ENCODE results near the gene MAGEA9. TPM values are rescaled to one million over a fixed set of nuclear protein-coding genes. Genes with fewer than 3 reads are reported as not detected.

The MAGEA9 gene
- total and polyA plus RNA-seq, 2 donors (not counting 3 experiments of a cell fraction or from before 2014, with no cell fraction given): not detected

DNA sequence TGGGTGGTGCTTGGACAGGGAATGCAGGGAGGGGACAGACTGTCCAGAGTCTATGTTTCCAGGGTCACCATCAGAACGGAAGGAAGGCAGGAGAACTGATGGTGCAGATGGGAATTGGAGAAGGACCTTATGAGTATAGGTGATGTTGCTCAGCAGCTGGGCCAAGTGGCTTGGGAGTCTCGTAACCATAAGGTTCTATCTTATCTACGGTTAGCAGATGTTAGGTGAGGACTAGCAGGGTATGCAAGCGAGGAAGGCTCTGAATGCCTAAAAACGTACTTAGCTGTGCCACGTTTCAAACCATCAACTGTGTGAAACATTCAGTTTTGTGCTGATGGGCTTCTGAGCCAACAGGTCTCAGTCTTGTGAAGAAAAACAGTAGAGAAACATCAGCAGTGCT is 22.4 kb downstream of the MAGEA9 start:
- H3K79me2 ChIP-seq (ENCODE audit: control insufficient read depth, insufficient read depth, low read length): no peaks in the 10 kb centered on the region
- no peaks in the 10 kb centered on the region for H3K36me3 ChIP-seq (ENCODE audit: control insufficient read depth in 2 of 2, extremely low read depth in 1 of 2, insufficient read depth in 2 of 2, low read length in 2 of 2)
- no peak overlapping the region for H3K4me3 ChIP-seq (replicated peaks in 1 of 3; ENCODE audit: insufficient read depth in 1 of 3, low read depth in 1 of 3, low read length in 3 of 3)
- H3K4me1 ChIP-seq (ENCODE audit: control insufficient read depth, extremely low read depth, insufficient read depth, low read length): no peaks in the 10 kb centered on the region
- ChIA-PET POLR2A (no interaction called here), CTCF (no interaction called here)
- dilution Hi-C loops (cut with MboI; ENCODE audit: extremely low pct_ligation_motif_present, low sequenced_read_pairs): no loop called here
- no peak overlapping the region for H3K4me2 ChIP-seq (ENCODE audit: insufficient read depth, low read length)
- H3K9me3 ChIP-seq (replicated peaks; ENCODE audit: control insufficient read depth, insufficient read depth, low read length): no peaks in the 10 kb centered on the region
- no peak overlapping the region for H3K27ac ChIP-seq (ENCODE audit: insufficient read depth, low read depth, low read length)
- DNase-seq (ENCODE audit: low read depth, low spot score) (no peak), FAIRE-seq (peak; percentile 4)
- intact Hi-C loops (cut with micrococcal nuclease): no loop called here
- no peak overlapping the region for H2AFZ ChIP-seq (ENCODE audit: low read depth, low read length)
- no peaks in the 10 kb centered on the region for H4K20me1 ChIP-seq (replicated peaks; ENCODE audit: control insufficient read depth, extremely low read depth, insufficient read depth, low read length)
- H3K9me1 ChIP-seq (replicated peaks; ENCODE audit: control insufficient read depth, extremely low read depth, insufficient read depth, low read length): no peaks in the 10 kb centered on the region
- no peak overlapping the region for H3K9ac ChIP-seq (replicated peaks; ENCODE audit: extremely low read depth, insufficient read depth, low read length)
- no peaks in the 10 kb centered on the region for H3K27me3 ChIP-seq (ENCODE audit: control insufficient read depth in 2 of 2, insufficient read depth in 2 of 2, low read length in 2 of 2)
- no TSS peak for BruUV-seq (replicated peaks)
- TF ChIP-seq, protein P1, sequence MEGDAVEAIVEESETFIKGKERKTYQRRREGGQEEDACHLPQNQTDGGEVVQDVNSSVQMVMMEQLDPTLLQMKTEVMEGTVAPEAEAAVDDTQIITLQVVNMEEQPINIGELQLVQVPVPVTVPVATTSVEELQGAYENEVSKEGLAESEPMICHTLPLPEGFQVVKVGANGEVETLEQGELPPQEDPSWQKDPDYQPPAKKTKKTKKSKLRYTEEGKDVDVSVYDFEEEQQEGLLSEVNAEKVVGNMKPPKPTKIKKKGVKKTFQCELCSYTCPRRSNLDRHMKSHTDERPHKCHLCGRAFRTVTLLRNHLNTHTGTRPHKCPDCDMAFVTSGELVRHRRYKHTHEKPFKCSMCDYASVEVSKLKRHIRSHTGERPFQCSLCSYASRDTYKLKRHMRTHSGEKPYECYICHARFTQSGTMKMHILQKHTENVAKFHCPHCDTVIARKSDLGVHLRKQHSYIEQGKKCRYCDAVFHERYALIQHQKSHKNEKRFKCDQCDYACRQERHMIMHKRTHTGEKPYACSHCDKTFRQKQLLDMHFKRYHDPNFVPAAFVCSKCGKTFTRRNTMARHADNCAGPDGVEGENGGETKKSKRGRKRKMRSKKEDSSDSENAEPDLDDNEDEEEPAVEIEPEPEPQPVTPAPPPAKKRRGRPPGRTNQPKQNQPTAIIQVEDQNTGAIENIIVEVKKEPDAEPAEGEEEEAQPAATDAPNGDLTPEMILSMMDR (IDR thresholded peaks at IDR 0.05; ENCODE audit: extremely low read depth in 1 of 2, insufficient read depth in 1 of 2, low read depth in 1 of 2, low read length in 2 of 2): no peak
- TF ChIP-seq GATA2 (IDR thresholded peaks at IDR 0.05; ENCODE audit: insufficient read depth, insufficient read length, low read depth, low read length): no peak
- TF ChIP-seq, protein P2, sequence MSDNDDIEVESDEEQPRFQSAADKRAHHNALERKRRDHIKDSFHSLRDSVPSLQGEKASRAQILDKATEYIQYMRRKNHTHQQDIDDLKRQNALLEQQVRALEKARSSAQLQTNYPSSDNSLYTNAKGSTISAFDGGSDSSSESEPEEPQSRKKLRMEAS (IDR thresholded peaks at IDR 0.05; ENCODE audit: insufficient read depth, insufficient read length): no peak
- no peak for TF ChIP-seq FOS (IDR thresholded peaks at IDR 0.05; ENCODE audit: borderline replicate concordance, insufficient read depth, low read length)
- no peak for TF ChIP-seq EZH2 (IDR thresholded peaks at IDR 0.05; ENCODE audit: borderline replicate concordance, low read depth, low read length, severe bottlenecking)
- no peak for TF ChIP-seq MYC (IDR thresholded peaks at IDR 0.05; ENCODE audit: low read depth, low read length)
- TF ChIP-seq POLR2A (IDR thresholded peaks at IDR 0.05; ENCODE audit: low read depth, low read length): no peak
- TF ChIP-seq JUN (IDR thresholded peaks at IDR 0.05; ENCODE audit: borderline replicate concordance, insufficient read depth, insufficient read length, low read depth): no peak
- TF ChIP-seq POLR2AphosphoS5 (IDR thresholded peaks at IDR 0.05; ENCODE audit: insufficient read depth, low read depth, low read length): no peak

Data from endothelial cell of umbilical vein (primary cell).